H1 (cell line): ENCODE data around the gene RAPGEF6.

Source experiments
- JUND ChIP-seq: IDR thresholded peaks from 2 replicates; pipeline ENCODE4 v1.6.1; 2011; ENCODE audit warnings: mild to moderate bottlenecking, improper control_type of control experiment, low read length
- KDM1A ChIP-seq: fragments of 200-600, 300-600 bp; sonication (generic); IDR thresholded peaks from 2 replicates; pipeline ENCODE4 v1.7.1; 2016; ENCODE audit warnings: mild to moderate bottlenecking, low read length, borderline replicate concordance
- SIN3A ChIP-seq, 2 experiments: IDR thresholded peaks in 1 of 2; conservative IDR thresholded peaks in 1 of 2; 2 replicates each; pipeline ENCODE4 v1.6.1; 2011 to 2012; ENCODE audit warnings: low read length in 2 of 2, improper control_type of control experiment in 1 of 2, low read depth in 1 of 2, mild to moderate bottlenecking in 1 of 2
- SIX5 ChIP-seq: IDR thresholded peaks from 2 replicates; pipeline ENCODE4 v1.6.1; 2011; ENCODE audit warnings: mild to moderate bottlenecking, low read depth, low read length
- SRF ChIP-seq: IDR thresholded peaks from 2 replicates; pipeline ENCODE4 v1.6.1; 2011; ENCODE audit warnings: mild to moderate bottlenecking, low read depth, low read length, moderate library complexity
- TCF12 ChIP-seq: IDR thresholded peaks from 2 replicates; pipeline ENCODE4 v1.6.1; 2011; ENCODE audit warnings: low read depth, mild to moderate bottlenecking, low read length
- TF ChIP-seq, protein P1 (sequence below), 3 experiments: IDR thresholded peaks; 1 replicate in 2 of 3; 2 replicates in 1 of 3; pipeline versions ENCODE4 v1.5.1 to v1.6.1; 2011; ENCODE audit warnings: low read length in 3 of 3, mild to moderate bottlenecking in 3 of 3, inconsistent platforms in 2 of 3, low read depth in 1 of 3, moderate library complexity in 1 of 3; ENCODE audit not compliant: insufficient read depth in 1 of 3; ENCODE audit errors: control extremely low read depth in 1 of 3

GRCh38 chr5:131423056-131423455, 212.0 kb downstream of the RAPGEF6 start:
- TF ChIP-seq, protein P1, sequence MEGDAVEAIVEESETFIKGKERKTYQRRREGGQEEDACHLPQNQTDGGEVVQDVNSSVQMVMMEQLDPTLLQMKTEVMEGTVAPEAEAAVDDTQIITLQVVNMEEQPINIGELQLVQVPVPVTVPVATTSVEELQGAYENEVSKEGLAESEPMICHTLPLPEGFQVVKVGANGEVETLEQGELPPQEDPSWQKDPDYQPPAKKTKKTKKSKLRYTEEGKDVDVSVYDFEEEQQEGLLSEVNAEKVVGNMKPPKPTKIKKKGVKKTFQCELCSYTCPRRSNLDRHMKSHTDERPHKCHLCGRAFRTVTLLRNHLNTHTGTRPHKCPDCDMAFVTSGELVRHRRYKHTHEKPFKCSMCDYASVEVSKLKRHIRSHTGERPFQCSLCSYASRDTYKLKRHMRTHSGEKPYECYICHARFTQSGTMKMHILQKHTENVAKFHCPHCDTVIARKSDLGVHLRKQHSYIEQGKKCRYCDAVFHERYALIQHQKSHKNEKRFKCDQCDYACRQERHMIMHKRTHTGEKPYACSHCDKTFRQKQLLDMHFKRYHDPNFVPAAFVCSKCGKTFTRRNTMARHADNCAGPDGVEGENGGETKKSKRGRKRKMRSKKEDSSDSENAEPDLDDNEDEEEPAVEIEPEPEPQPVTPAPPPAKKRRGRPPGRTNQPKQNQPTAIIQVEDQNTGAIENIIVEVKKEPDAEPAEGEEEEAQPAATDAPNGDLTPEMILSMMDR (IDR thresholded peaks at IDR 0.05; ENCODE audit: control extremely low read depth in 1 of 3, insufficient read depth in 1 of 3, low read depth in 1 of 3, low read length in 3 of 3): peak in 2 of 3 experiments; percentile 47 to 53; a peak in 3 of 4 replicates
- TF ChIP-seq JUND (no peak), SIX5 (no peak), KDM1A (no peak), SIN3A (conservative IDR thresholded peaks at IDR 0.05 in 1 of 2, IDR thresholded peaks at IDR 0.05 in 1 of 2; ENCODE audit: low read depth in 1 of 2, low read length in 2 of 2) (no peak), SRF (no peak), TCF12 (no peak)
